Measurements from ENCODE around the gene VEZF1. TPM values are rescaled to one million over a fixed set of nuclear protein-coding genes. Genes with fewer than 3 reads are reported as not detected.

Gene VEZF1
- total RNA-seq, 2 donors from 2014 or later = 41.7 to 48.7 TPM

GRCh38 chr17:57935833-57936807 is 51.9 kb downstream of the VEZF1 start:
- DNase-seq (no peak), ATAC-seq (no peak)
- peaks cover 8% of the 10 kb centered on the region for H3K4me1 Mint-ChIP-seq
- no peak overlapping the region for H3K27ac Mint-ChIP-seq
- peaks cover 20% of the 10 kb centered on the region for H3K27me3 Mint-ChIP-seq
- no peaks in the 10 kb centered on the region for H3K9me3 ChIP-seq (ENCODE audit: control insufficient read depth, low read length, poor library complexity, severe bottlenecking)
- H3K4me3 Mint-ChIP-seq = no peak overlapping the region
- H3K36me3 Mint-ChIP-seq (ENCODE audit: low read depth) = no peaks in the 10 kb centered on the region

GRCh38 chr17:57931488-57932137 is 56.4 kb downstream of the VEZF1 start:
- H3K9me3 ChIP-seq (ENCODE audit: control insufficient read depth, low read length, poor library complexity, severe bottlenecking) = no peaks in the 10 kb centered on the region
- Mint-ChIP-seq H3K36me3 (ENCODE audit: low read depth) (no peaks in the 10 kb centered on the region), H3K27ac (no peak overlapping the region), H3K4me1 (no peaks in the 10 kb centered on the region), H3K27me3 (peaks cover 18% of the 10 kb centered on the region), H3K4me3 (no peak overlapping the region)
- ATAC-seq (no peak), DNase-seq (no peak)

- Mint-ChIP-seq H3K27me3 (peaks cover 25% of the 10 kb centered on the region), H3K4me3 (no peak overlapping the region), H3K36me3 (ENCODE audit: low read depth) (no peaks in the 10 kb centered on the region), H3K27ac (no peak overlapping the region), H3K4me1 (peaks cover 2% of the 10 kb centered on the region)
- DNase-seq (no peak), ATAC-seq (no peak)
- H3K9me3 ChIP-seq (ENCODE audit: control insufficient read depth, low read length, poor library complexity, severe bottlenecking) = no peaks in the 10 kb centered on the region
Observed at GRCh38 chr17:57930239-57930638, 57.8 kb downstream of the VEZF1 start.

GRCh38 chr17:57929386-57929785 is 58.7 kb downstream of the VEZF1 start:
- no peak for ATAC-seq
- H3K4me1 Mint-ChIP-seq = peaks cover 2% of the 10 kb centered on the region
- peaks cover 34% of the 10 kb centered on the region for H3K27me3 Mint-ChIP-seq
- no peak for DNase-seq
- no peak overlapping the region for H3K27ac Mint-ChIP-seq
- H3K9me3 ChIP-seq (ENCODE audit: control insufficient read depth, low read length, poor library complexity, severe bottlenecking) = no peaks in the 10 kb centered on the region
- no peaks in the 10 kb centered on the region for H3K36me3 Mint-ChIP-seq (ENCODE audit: low read depth)
- H3K4me3 Mint-ChIP-seq = no peak overlapping the region

GRCh38 chr17:57928928-57929327 is 59.1 kb downstream of the VEZF1 start:
- H3K4me3 Mint-ChIP-seq = no peak overlapping the region
- no peaks in the 10 kb centered on the region for H3K9me3 ChIP-seq (ENCODE audit: control insufficient read depth, low read length, poor library complexity, severe bottlenecking)
- no peak overlapping the region for H3K27ac Mint-ChIP-seq
- no peaks in the 10 kb centered on the region for H3K36me3 Mint-ChIP-seq (ENCODE audit: low read depth)
- H3K27me3 Mint-ChIP-seq = peaks cover 38% of the 10 kb centered on the region
- H3K4me1 Mint-ChIP-seq = peaks cover 2% of the 10 kb centered on the region
- DNase-seq (no peak), ATAC-seq (no peak)

GRCh38 chr17:57927048-57927723 is 60.9 kb downstream of the VEZF1 start:
- Mint-ChIP-seq H3K4me1 (peaks cover 2% of the 10 kb centered on the region), H3K4me3 (no peak overlapping the region), H3K27me3 (peaks cover 39% of the 10 kb centered on the region), H3K36me3 (ENCODE audit: low read depth) (no peaks in the 10 kb centered on the region), H3K27ac (no peak overlapping the region)
- no peaks in the 10 kb centered on the region for H3K9me3 ChIP-seq (ENCODE audit: control insufficient read depth, low read length, poor library complexity, severe bottlenecking)
- no peak for DNase-seq
- no peak for ATAC-seq

- no peak overlapping the region for H3K27ac Mint-ChIP-seq
- no peaks in the 10 kb centered on the region for H3K36me3 Mint-ChIP-seq (ENCODE audit: low read depth)
- H3K9me3 ChIP-seq (ENCODE audit: control insufficient read depth, low read length, poor library complexity, severe bottlenecking) = no peaks in the 10 kb centered on the region
- H3K4me1 Mint-ChIP-seq = peaks cover 2% of the 10 kb centered on the region
- no peak overlapping the region for H3K4me3 Mint-ChIP-seq
- peaks cover 36% of the 10 kb centered on the region for H3K27me3 Mint-ChIP-seq
- ATAC-seq = no peak
- no peak for DNase-seq
Observed at GRCh38 chr17:57926723-57927047, 61.4 kb downstream of the VEZF1 start.

- Mint-ChIP-seq H3K36me3 (ENCODE audit: low read depth) (no peaks in the 10 kb centered on the region), H3K4me1 (peaks cover 2% of the 10 kb centered on the region), H3K27ac (no peak overlapping the region), H3K4me3 (no peak overlapping the region), H3K27me3 (peaks cover 44% of the 10 kb centered on the region)
- no peak for DNase-seq
- no peak for ATAC-seq
- no peaks in the 10 kb centered on the region for H3K9me3 ChIP-seq (ENCODE audit: control insufficient read depth, low read length, poor library complexity, severe bottlenecking)
Observed at GRCh38 chr17:57925361-57925990, 62.6 kb downstream of the VEZF1 start.

GRCh38 chr17:57924677-57925076 is 63.4 kb downstream of the VEZF1 start:
- H3K27me3 Mint-ChIP-seq = peaks cover 44% of the 10 kb centered on the region
- H3K4me1 Mint-ChIP-seq = peaks cover 2% of the 10 kb centered on the region
- ATAC-seq = no peak
- no peak overlapping the region for H3K27ac Mint-ChIP-seq
- H3K4me3 Mint-ChIP-seq = no peak overlapping the region
- no peak for DNase-seq
- H3K9me3 ChIP-seq (ENCODE audit: control insufficient read depth, low read length, poor library complexity, severe bottlenecking) = no peaks in the 10 kb centered on the region
- no peaks in the 10 kb centered on the region for H3K36me3 Mint-ChIP-seq (ENCODE audit: low read depth)

Other genes starting within 250 kb of the VEZF1 start
- gene CCDC182, start 243.0 kb downstream of the VEZF1 start, total RNA-seq = not detected
- 10 to 100 TPM; 16.6 to 17.0 TPM for gene MRPS23, start 138.2 kb downstream of the VEZF1 start, total RNA-seq
- under 1 TPM; 0.21 to 0.82 TPM for gene CUEDC1, start 32.8 kb downstream of the VEZF1 start, total RNA-seq
- 100 to 1,000 TPM in 1 of 2 donors, 10 to 100 TPM in 1; 94.9 to 107 TPM for gene SRSF1, start 19.0 kb upstream of the VEZF1 start, total RNA-seq
- 10 to 100 TPM; 41.0 to 44.1 TPM for gene DYNLL2, start 95.2 kb upstream of the VEZF1 start, total RNA-seq
- gene OR4D1, start 160.1 kb upstream of the VEZF1 start, total RNA-seq = 1 to 10 TPM; 1.0 to 1.2 TPM
- not detected for gene OR4D2, start 178.7 kb upstream of the VEZF1 start, total RNA-seq
- gene EPX, start 204.5 kb upstream of the VEZF1 start, total RNA-seq = not detected
- 1 to 10 TPM; 7.6 to 7.7 TPM for gene MKS1, start 231.0 kb upstream of the VEZF1 start, total RNA-seq